Natural killer cell treated with Interleukin-12 subunit alpha and Interleukin-12 subunit beta and Interleukin-15 and Interleukin-18, amount 100 ng/mL, for 72 hours (primary cell): ENCODE measurements around the gene CCDC85B. TPM values are rescaled to one million over a fixed set of nuclear protein-coding genes. Genes with fewer than 3 reads are reported as not detected.

Experiments used
- ATAC-seq, 2 donors: fragments of 150-1000 bp; cut with Tn5 transposase in 1 of 2; sonication (Bioruptor Pico), chemical (Tn5 transposase) in 1 of 2; 2 replicates each; pipeline ENCODE4 v1.10.0; 2021
- DNase-seq: peaks from one replicate; pipeline ENCODE4 v3.0.0; 2022; ENCODE audit warnings: low spot score
- H3K27ac Mint-ChIP-seq, 2 donors: 1 replicate in 1 of 2; 2 replicates in 1 of 2; pipeline ENCODE4 v1.8.0; 2022; ENCODE audit warnings: mixed read lengths in 2 of 2, mild to moderate bottlenecking in 1 of 2, moderate library complexity in 1 of 2
- H3K27me3 Mint-ChIP-seq, 2 donors: 1 replicate in 1 of 2; 2 replicates in 1 of 2; pipeline ENCODE4 v1.8.0; 2022; ENCODE audit warnings: mixed read lengths in 2 of 2
- H3K36me3 Mint-ChIP-seq: one replicate; pipeline ENCODE4 v1.8.0; 2022; ENCODE audit warnings: mixed read lengths
- H3K4me1 Mint-ChIP-seq, 2 donors: 1 replicate in 1 of 2; 2 replicates in 1 of 2; pipeline ENCODE4 v1.8.0; 2022; ENCODE audit warnings: low read depth in 2 of 2, mixed read lengths in 2 of 2, mild to moderate bottlenecking in 1 of 2
- H3K4me3 Mint-ChIP-seq: one replicate; pipeline ENCODE4 v1.8.0; 2022; ENCODE audit warnings: mixed read lengths
- H3K9me3 Mint-ChIP-seq: 2 replicates; pipeline ENCODE4 v1.8.0; 2022; ENCODE audit warnings: mixed read lengths
- total RNA-seq, 2 donors: library from RNA; stranded (reverse); gene quantifications; one replicate each; pipeline ENCODE4 v1.2.3, GENCODE V29; 2022

CCDC85B gene
- total RNA-seq, 2 donors from 2014 or later = 44.6 to 89.8 TPM

DNA sequence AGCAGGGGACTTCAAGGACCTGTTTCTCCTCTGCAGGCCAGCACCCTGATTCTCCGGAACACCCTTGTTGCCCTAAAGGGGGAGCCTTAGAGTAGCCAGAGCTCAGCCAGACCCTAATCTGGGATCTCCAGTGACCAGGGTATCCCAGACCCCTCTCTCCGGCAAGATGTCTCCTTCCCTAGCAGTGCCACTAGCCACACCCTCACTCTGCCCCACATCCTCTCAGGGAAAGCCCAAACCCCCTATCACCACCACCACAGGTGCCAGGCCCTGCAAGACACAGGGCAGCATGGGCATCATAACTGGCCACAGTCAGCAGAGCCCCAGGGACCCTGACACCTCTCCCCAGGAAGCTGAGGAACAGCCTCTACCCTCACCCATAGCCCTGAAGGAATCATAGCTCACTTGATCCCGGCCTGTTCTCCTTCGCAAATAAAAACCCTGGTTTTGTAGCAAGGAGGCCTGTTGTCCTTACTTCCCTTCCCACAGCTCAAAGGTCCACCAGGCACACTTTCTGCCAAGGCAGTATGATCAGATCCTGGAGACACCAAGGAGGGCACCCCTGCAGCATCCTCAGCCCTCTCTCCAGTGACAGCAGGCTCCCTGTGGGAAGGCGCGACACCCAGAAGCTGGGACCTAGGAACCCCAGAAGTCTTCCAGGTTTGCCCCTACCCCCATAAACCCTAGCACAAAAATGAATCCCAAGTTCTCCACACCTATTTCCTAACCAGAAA, 37.1 kb upstream of the CCDC85B start:
- no peaks in the 10 kb centered on the region for H3K9me3 Mint-ChIP-seq
- ATAC-seq = no peak
- H3K27ac Mint-ChIP-seq = peak overlapping the region; percentile 64 to 92
- peaks cover 35 to 41% of the 10 kb centered on the region in 2 donors for H3K4me1 Mint-ChIP-seq
- no peak overlapping the region for H3K4me3 Mint-ChIP-seq
- no peaks in the 10 kb centered on the region for H3K27me3 Mint-ChIP-seq
- H3K36me3 Mint-ChIP-seq = peaks cover 26% of the 10 kb centered on the region
- DNase-seq = no peak

DNA sequence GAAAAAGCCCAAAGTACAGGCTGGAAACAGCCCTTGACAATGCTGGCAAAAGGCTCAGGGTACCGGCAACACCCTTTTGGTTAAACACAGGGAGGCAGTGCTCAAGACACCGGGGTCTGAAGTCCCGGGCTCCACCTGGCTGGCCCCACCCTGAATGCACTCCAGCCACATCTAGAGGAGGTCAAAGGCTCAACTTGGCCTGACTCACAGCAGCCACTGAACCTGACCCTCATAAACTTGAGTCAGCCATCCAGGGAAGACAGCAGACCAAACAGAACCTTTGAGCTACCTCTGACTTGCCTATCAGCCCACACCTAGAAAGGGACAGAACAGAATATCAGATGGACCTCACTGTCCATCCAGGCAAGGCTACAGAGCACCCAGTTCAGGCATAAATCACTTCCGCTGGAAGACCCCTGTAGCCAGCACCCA, 36.3 kb upstream of the CCDC85B start:
- peak overlapping the region; percentile 64 to 92 for H3K27ac Mint-ChIP-seq
- no peak for DNase-seq
- H3K4me1 Mint-ChIP-seq = peaks cover 41 to 47% of the 10 kb centered on the region in 2 donors
- no peak for ATAC-seq
- H3K27me3 Mint-ChIP-seq = no peaks in the 10 kb centered on the region
- H3K4me3 Mint-ChIP-seq = peak overlapping the region; percentile 96
- no peaks in the 10 kb centered on the region for H3K9me3 Mint-ChIP-seq
- H3K36me3 Mint-ChIP-seq = peaks cover 26% of the 10 kb centered on the region

DNA sequence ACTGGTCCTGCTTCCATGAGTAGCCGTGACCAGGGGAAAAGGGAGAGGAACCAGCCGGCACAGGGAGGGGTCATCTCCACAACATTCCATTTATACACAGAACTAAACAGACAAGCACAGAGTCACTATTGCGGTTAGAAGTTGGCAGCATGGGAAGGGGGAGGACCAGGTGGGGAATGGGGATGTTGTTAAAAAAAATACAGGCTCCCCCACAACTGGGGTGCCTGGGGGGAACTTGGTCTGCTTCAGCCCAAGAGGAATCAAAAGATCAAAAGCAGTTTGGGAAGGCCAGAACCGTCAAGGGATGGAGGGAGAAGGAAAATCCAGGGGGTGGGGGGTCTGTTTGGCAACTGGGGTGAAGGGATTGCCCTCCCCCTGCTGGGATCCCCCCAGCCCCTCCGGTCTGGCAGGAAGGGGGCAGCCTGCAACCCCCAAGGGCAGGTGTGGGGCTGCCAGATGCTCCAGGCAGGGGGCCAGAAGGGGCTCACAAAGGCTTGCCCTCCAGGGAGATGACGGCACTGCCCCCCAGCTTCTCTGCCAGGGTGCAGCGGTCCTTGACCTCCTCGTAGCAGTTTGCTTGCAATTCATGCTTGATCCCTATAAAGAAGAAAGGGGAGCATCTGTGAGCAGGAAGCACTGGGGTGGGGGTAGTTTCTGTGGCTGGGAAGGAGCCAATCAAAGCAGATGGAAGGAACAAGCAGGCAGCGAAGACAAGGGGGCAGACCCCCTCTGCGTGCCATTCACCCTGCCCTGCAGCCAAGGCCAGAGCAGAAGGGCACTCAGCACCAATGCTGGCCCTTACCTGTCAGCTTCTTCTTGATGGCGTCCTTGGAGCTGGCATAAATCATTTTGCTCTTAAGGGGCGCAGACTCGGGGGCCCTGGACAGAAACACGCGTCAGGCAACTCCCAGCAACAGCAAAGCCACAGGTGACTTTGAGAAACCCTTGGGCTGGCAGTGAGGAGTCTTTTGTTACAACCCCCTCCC, 35.3 kb upstream of the CCDC85B start:
- H3K4me1 Mint-ChIP-seq = peaks cover 48 to 52% of the 10 kb centered on the region in 2 donors
- H3K9me3 Mint-ChIP-seq = no peaks in the 10 kb centered on the region
- H3K36me3 Mint-ChIP-seq = peaks cover 26% of the 10 kb centered on the region
- ATAC-seq (no peak), DNase-seq (no peak)
- H3K27me3 Mint-ChIP-seq = no peaks in the 10 kb centered on the region
- peak overlapping the region; percentile 64 to 92 for H3K27ac Mint-ChIP-seq
- peak overlapping the region; percentile 96 for H3K4me3 Mint-ChIP-seq

DNA sequence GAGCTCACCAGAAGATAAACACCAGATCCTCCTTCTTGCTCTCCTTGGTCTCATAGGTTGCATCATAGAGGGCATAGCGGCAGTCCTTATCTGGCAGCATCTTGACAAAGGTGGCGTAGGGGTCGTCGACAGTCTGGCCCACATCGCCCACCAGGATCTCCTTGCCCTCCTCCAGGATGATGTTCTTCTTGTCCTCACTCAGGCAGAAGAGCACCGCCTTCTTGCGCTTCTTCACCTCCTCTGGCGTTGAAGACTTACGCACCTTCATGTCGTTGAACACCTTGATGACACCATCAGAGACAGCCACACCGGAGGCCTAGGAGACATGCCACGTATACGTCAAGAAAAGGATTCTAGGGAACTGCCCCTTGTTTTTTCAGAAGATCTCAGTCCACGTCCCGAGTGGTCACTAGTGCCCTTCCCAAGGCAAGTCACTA, 34.5 kb upstream of the CCDC85B start:
- peaks cover 52 to 55% of the 10 kb centered on the region in 2 donors for H3K4me1 Mint-ChIP-seq
- no peaks in the 10 kb centered on the region for H3K9me3 Mint-ChIP-seq
- peaks cover 26% of the 10 kb centered on the region for H3K36me3 Mint-ChIP-seq
- peak overlapping the region; percentile 88 to 91 for H3K27ac Mint-ChIP-seq
- DNase-seq (no peak), ATAC-seq (no peak)
- H3K4me3 Mint-ChIP-seq = peak overlapping the region; percentile 96
- H3K27me3 Mint-ChIP-seq = no peaks in the 10 kb centered on the region

DNA sequence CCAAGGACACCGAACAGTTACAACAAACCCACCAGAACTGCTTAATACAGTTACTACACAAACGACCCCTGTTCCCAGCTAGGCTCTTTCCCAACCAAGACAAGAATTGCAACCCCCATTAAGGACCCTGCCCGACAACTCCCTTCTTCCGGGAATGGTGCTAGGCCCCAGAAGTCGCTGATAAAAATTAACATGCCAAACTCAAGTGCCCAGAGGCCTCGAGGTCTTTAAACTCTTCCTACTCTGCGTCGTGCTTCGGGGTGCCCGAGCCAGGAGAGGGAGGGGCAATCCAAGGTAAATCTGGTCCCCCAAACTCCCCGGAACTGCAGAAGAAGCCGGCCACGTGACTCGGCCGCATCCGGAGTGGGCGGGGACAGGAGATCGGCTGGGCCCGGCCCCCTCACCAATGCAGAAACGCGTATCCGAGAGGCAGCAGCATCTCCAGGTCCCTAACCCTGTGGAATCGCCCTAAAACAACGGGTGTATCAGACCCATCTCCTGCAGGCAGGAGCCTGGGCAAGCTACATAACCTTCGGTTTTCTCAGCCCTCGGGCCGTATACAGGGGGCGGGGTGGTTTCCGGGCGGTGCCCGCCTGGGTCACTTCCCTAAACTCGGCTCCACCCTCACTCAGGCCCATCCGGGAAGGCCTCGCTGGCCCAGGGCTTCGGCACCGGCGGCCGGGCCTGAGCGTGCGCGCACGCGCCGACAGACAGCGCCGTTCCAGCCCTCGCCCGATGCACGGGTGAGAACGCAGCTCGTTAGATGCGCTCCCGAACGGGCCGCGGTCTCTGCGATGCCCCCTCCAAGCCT, 33.6 kb upstream of the CCDC85B start:
- H3K4me1 Mint-ChIP-seq = peaks cover 54 to 59% of the 10 kb centered on the region in 2 donors
- H3K9me3 Mint-ChIP-seq = no peaks in the 10 kb centered on the region
- DNase-seq (peak; percentile 89), ATAC-seq (peak; percentile 41 to 61)
- peaks cover 26% of the 10 kb centered on the region for H3K36me3 Mint-ChIP-seq
- peak overlapping the region; percentile 96 for H3K4me3 Mint-ChIP-seq
- peak overlapping the region; percentile 88 to 91 for H3K27ac Mint-ChIP-seq
- H3K27me3 Mint-ChIP-seq = no peaks in the 10 kb centered on the region

DNA sequence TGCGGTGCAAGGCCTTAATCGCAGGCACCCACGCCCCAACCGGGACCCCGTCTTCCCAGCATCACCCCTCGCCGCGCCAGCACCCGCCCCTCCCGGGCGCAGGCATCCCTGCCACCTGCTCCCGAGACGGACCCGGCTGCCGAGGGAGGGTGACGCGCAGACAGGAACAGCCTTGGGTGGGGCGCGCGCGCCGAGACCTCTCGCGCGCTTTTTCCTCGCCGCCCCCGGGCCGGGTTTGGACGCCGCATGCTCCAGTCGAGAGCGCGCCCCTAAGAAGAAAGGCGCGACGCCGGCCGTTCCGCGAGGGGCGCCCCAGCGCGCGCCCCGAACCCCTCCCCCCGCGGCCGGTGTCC, 33.0 kb upstream of the CCDC85B start:
- Mint-ChIP-seq H3K27me3 (no peaks in the 10 kb centered on the region), H3K4me3 (peak overlapping the region; percentile 96), H3K9me3 (no peaks in the 10 kb centered on the region), H3K27ac (peak overlapping the region in 1 of 2 donors; percentile 97), H3K4me1 (peaks cover 52 to 60% of the 10 kb centered on the region in 2 donors), H3K36me3 (peaks cover 26% of the 10 kb centered on the region)
- ATAC-seq (no peak), DNase-seq (no peak)

DNA sequence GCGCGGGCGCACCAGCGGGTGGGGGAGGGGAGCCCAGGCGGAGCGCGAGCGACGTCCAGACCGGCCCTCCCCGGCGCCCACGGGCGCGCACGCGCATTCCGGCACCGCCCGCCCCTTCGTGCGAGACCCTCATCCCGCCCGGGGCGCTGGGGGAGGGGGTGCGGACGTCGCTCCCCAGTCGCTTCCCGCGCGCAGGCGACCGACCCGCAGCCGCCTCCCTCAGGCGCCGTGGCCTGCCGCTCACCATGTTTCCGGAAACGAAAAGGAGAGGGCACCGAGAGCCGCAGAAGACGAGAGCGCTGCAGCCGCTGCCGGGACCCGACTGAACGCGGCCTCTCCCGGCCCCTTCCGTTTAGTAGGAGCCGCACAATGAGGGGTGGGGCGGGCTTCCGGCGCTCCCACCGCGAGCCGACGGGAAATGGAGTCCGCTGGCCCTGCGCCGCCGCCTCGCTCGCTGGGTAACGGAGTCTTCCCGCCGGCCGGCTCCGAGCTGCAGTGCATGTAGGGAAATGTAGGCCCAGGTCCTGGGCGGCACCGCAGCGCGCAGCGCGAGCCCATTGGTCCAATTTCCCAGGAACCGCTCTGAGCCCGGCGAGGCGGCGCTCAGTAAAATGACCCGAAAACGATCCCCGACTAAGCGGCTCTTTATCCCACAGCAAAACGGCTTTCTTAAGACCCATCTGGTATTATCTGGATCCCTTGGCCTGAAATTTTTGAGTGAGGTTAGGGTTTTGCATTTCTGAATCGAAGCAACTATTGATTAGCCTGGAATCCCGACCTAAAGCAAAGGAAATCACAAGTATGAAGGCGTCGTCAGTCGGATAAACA, 32.4 kb upstream of the CCDC85B start, which contains the start of gene CFL1:
Gene CFL1, minus strand, starts transcription at position 328 of the 828 bp plus-strand sequence. Its CDS starts 81 bp downstream, at position 247.
- H3K4me1 Mint-ChIP-seq = peaks cover 57 to 64% of the 10 kb centered on the region in 2 donors

DNA sequence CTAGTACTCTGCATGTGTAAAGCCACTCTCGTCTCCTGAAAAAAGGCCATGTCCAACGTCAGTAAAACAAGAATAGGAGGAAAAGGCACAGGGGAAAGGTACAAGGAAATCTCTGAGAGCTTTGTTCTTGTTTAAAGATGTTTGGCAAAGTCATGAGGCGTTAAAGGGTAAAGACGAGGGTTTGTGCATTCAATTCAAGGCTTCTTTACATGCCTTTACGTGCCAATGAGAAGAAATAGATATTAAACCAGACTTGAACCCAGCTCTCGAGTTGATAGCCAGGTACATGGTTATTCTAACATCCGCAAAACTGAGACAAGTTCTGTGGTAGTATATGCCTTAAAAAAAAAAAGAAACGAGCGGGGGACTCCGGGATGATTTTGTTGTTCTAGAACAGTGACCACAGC, 31.8 kb upstream of the CCDC85B start:
- Mint-ChIP-seq H3K27me3 (no peaks in the 10 kb centered on the region), H3K4me3 (peak overlapping the region; percentile 98), H3K9me3 (no peaks in the 10 kb centered on the region), H3K36me3 (peaks cover 26% of the 10 kb centered on the region), H3K27ac (peak overlapping the region; percentile 97), H3K4me1 (peaks cover 57 to 60% of the 10 kb centered on the region in 2 donors)
- DNase-seq (no peak), ATAC-seq (no peak)

More for the DNA sequence above, 32.4 kb upstream of the CCDC85B start, which contains the start of gene CFL1:
- Mint-ChIP-seq H3K27ac (peak within 1 kb of the TSS; percentile 97), H3K4me3 (peak within 1 kb of the TSS; percentile 98), H3K9me3 (no peaks in the 10 kb centered on the region), H3K27me3 (no peaks in the 10 kb centered on the region), H3K36me3 (peaks cover 31% of the 10 kb centered on the region)
- peak; percentile 99 for DNase-seq
- peak; percentile 79 to 84 for ATAC-seq

DNA sequence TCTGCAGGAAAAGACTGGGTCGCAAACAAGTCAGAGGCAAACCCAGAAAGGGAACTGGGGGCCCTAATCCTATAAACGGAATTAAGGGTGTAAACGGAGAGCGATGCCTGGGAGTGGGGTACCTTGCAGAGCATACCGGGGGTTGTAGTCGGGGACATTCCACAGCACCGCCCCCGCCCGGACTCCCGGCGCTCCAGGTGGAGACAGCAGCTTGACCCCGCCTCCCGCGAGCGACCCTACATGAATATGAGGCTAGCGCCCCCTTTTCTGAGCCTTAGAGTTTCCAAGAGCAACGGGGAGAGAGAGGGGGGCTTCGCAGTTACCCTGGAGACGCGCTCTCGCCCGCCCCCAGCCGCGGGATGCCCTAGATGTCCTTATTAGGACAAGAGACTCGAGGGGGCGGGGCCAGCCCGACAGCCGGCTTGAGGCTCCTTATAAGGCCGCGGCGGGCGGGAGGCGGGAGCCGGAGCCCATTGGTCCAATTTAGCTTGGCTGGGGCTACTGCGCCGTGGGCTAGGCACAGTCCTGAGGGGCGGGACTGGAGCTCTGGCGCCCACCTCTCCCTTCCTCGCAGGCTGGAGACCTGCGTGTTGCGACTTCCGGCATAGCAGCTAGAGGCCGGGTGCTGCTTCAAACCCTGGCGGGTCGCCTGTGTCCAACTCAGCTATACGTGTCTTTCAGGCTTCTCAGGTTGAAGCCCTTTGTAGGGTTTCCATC, 31.2 kb upstream of the CCDC85B start:
- peaks cover 53 to 57% of the 10 kb centered on the region in 2 donors for H3K4me1 Mint-ChIP-seq
- ATAC-seq = peak; percentile 81 to 83
- DNase-seq = peak; percentile 99
- H3K27me3 Mint-ChIP-seq = no peaks in the 10 kb centered on the region
- peaks cover 22% of the 10 kb centered on the region for H3K36me3 Mint-ChIP-seq
- peak overlapping the region; percentile 98 for H3K4me3 Mint-ChIP-seq
- no peaks in the 10 kb centered on the region for H3K9me3 Mint-ChIP-seq
- peak overlapping the region; percentile 97 for H3K27ac Mint-ChIP-seq

DNA sequence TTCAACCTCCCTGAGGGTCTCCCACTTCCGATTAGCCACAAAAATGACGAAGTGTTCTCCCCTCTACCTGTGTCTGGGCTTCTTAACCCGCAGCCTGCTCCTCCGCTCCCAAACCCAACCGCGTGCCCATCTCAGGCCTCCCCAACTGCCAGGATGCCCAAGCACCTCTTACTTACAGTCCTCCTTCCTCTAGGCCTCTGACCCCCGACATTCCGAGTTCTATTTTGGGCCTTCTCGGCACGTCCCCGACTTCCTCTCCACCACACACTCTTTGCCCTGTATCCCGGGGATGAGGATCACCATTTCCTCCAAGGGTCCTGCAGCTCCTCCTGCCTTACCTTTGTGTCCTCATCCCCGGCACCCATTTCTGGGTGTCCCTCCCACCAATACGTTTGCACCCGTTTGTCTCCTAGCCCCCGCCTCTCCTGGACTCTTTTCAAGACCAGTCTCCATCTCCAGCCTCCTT, 30.6 kb upstream of the CCDC85B start:
- Mint-ChIP-seq H3K27me3 (no peaks in the 10 kb centered on the region), H3K9me3 (no peaks in the 10 kb centered on the region), H3K4me1 (peaks cover 47 to 51% of the 10 kb centered on the region in 2 donors), H3K36me3 (peaks cover 16% of the 10 kb centered on the region), H3K27ac (peak overlapping the region; percentile 97), H3K4me3 (peak overlapping the region; percentile 98)
- no peak for DNase-seq
- no peak for ATAC-seq

DNA sequence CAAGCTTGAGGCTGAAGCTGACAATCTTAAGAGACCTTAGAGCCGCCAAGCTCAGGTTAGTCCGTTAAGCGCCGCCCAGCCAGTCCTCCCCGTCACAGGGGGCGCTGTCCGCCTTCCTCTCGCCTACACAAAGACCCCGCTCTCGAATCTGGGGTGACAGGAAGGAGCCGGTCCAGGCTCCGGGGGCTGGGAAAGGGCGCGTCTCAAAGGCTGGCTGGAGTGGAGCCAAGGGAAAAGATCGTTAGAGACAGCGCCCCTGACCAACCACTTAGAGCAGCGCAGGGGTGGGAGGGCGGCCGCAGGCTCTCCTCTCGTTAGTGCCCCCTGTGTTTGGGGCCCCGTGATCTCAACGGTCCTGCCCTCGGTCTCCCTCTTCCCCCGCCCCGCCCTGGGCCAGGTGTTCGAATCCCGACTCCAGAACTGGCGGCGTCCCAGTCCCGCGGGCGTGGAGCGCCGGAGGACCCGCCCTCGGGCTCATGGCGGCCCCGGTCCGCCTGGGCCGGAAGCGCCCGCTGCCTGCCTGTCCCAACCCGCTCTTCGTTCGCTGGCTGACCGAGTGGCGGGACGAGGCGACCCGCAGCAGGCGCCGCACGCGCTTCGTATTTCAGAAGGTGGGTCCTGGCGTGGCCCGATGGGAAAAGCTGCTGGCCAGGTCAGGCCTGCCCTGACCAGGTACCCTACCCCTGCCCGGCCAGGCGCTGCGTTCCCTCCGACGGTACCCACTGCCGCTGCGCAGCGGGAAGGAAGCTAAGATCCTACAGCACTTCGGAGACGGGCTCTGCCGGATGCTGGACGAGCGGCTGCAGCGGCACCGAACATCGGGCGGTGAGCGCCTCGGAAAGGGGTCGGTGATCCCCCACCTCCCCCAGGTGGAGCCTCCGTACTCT, 30.0 kb upstream of the CCDC85B start, which contains the start of gene MUS81:
Gene MUS81, plus strand, starts transcription at position 156 of the 887 bp plus-strand sequence. Its CDS starts 321 bp downstream, at position 477.
- H3K4me3 Mint-ChIP-seq = peak within 1 kb of the TSS; percentile 98
- DNase-seq (peak; percentile 96), ATAC-seq (peak; percentile 56 to 62)
- H3K9me3 Mint-ChIP-seq = no peaks in the 10 kb centered on the region
- H3K36me3 Mint-ChIP-seq = peaks cover 15% of the 10 kb centered on the region
- peak within 1 kb of the TSS; percentile 97 for H3K27ac Mint-ChIP-seq
- no peaks in the 10 kb centered on the region for H3K27me3 Mint-ChIP-seq
- H3K4me1 Mint-ChIP-seq = peaks cover 41 to 44% of the 10 kb centered on the region in 2 donors
